Endothelial cell of umbilical vein (primary cell): ENCODE measurements around the gene PLA2G1B. TPM values are rescaled to one million over a fixed set of nuclear protein-coding genes. Genes with fewer than 3 reads are reported as not detected.

Experiments
- BruUV-seq: library from RNA; stranded (reverse); fragments of 400-500 nt; replicated peaks from 2 replicates; lab custom pipeline; 2021; lab: Mats Ljungman, UMichigan
- CTCF ChIA-PET: fragments of 300-600, 350-600 bp; sonication (Branson Sonifier 250); formaldehyde crosslinking; loops from one replicate; lab custom pipeline; 2021; ENCODE audit warnings: antibody characterized with exemption, inconsistent platforms; lab: Charles Lee
- POLR2A ChIA-PET: fragments of 300-600, 350-600 bp; sonication (Branson Sonifier 250); formaldehyde crosslinking; loops from one replicate; lab custom pipeline; 2021; ENCODE audit warnings: antibody characterized with exemption, inconsistent platforms; lab: Charles Lee
- DNase-seq: peaks from one replicate; pipeline ENCODE4 v3.0.0-alpha.2; 2011; ENCODE audit warnings: low read depth, low spot score
- FAIRE-seq: peaks from 2 replicates; lab custom pipeline; 2011; peaks lifted over from hg19 to GRCh38; lab: Jason Lieb, UNC
- H2AFZ ChIP-seq: 2 replicates; pipeline ENCODE4 v1.6.0; 2012; ENCODE audit warnings: low read depth, low read length, control low read depth, inconsistent platforms
- H3K27ac ChIP-seq: 2 replicates; pipeline ENCODE4 v1.5.1; 2011; ENCODE audit warnings: low read depth, mild to moderate bottlenecking, control low read depth, low read length, moderate library complexity; ENCODE audit not compliant: insufficient read depth
- H3K27me3 ChIP-seq, 2 experiments: 2 replicates each; pipeline versions ENCODE4 v1.6.0 to v1.6.1; 2011; ENCODE audit warnings: low read length in 2 of 2, mixed read lengths in 1 of 2; ENCODE audit not compliant: control insufficient read depth in 2 of 2, insufficient read depth in 2 of 2
- H3K36me3 ChIP-seq, 2 experiments: 2 replicates in 1 of 2; 3 replicates in 1 of 2; pipeline ENCODE4 v1.5.1; 2011; ENCODE audit warnings: low read length in 2 of 2, mild to moderate bottlenecking in 1 of 2, moderate library complexity in 1 of 2; ENCODE audit not compliant: control insufficient read depth in 2 of 2, insufficient read depth in 2 of 2; ENCODE audit errors: extremely low read depth in 1 of 2
- H3K4me1 ChIP-seq: 3 replicates; pipeline ENCODE4 v1.5.1; 2011; ENCODE audit warnings: mild to moderate bottlenecking, low read length; ENCODE audit not compliant: control insufficient read depth, insufficient read depth; ENCODE audit errors: extremely low read depth
- H3K4me2 ChIP-seq: 2 replicates; pipeline ENCODE4 v1.6.1; 2011; ENCODE audit warnings: low read length, control low read depth, mixed read lengths; ENCODE audit not compliant: insufficient read depth
- H3K4me3 ChIP-seq, 3 experiments: fragments of 200-600 bp in 1 of 3; sonication (generic), shearing (Covaris generic) in 1 of 3; replicated peaks in 1 of 3; 2 replicates each; pipeline ENCODE4 v1.5.1; 2011 to 2016; ENCODE audit warnings: control low read depth in 3 of 3, low read length in 3 of 3, mild to moderate bottlenecking in 2 of 3, inconsistent platforms in 1 of 3, low read depth in 1 of 3, moderate library complexity in 1 of 3; ENCODE audit not compliant: insufficient read depth in 1 of 3
- H3K79me2 ChIP-seq: 2 replicates; pipeline ENCODE4 v1.6.0; 2012; ENCODE audit warnings: low read length, inconsistent platforms; ENCODE audit not compliant: control insufficient read depth, insufficient read depth
- H3K9ac ChIP-seq: replicated peaks from 2 replicates; pipeline ENCODE3; 2011; ENCODE audit warnings: low read length, control low read depth; ENCODE audit not compliant: insufficient read depth; ENCODE audit errors: extremely low read depth
- H3K9me1 ChIP-seq: replicated peaks from 3 replicates; pipeline ENCODE4 v1.6.0; 2011; ENCODE audit warnings: mild to moderate bottlenecking, low read length; ENCODE audit not compliant: control insufficient read depth, insufficient read depth; ENCODE audit errors: extremely low read depth
- H3K9me3 ChIP-seq: replicated peaks from 2 replicates; pipeline ENCODE4 v1.5.1; 2012; ENCODE audit warnings: low read length, inconsistent platforms; ENCODE audit not compliant: control insufficient read depth, insufficient read depth
- H4K20me1 ChIP-seq: replicated peaks from 2 replicates; pipeline ENCODE3; 2011; ENCODE audit warnings: mild to moderate bottlenecking, low read length; ENCODE audit not compliant: control insufficient read depth, insufficient read depth; ENCODE audit errors: extremely low read depth
- CTCF ChIP-seq, 2 donors: IDR thresholded peaks; 1 replicate in 1 of 2; 2 replicates in 1 of 2; pipeline ENCODE4 v1.5.1; 2011; ENCODE audit warnings: low read length in 2 of 2, mild to moderate bottlenecking in 2 of 2, moderate library complexity in 2 of 2, control low read depth in 1 of 2, inconsistent platforms in 1 of 2, low read depth in 1 of 2; ENCODE audit not compliant: insufficient read depth in 1 of 2; ENCODE audit errors: extremely low read depth in 1 of 2
- MAX ChIP-seq: IDR thresholded peaks from 2 replicates; pipeline ENCODE4 v1.6.1; 2011; ENCODE audit not compliant: insufficient read depth, insufficient read length
- MYC ChIP-seq: IDR thresholded peaks from one replicate; pipeline ENCODE4 v1.6.1; 2011; ENCODE audit warnings: mild to moderate bottlenecking, low read depth, low read length
- POLR2A ChIP-seq: IDR thresholded peaks from 2 replicates; pipeline ENCODE4 v1.6.1; 2012; ENCODE audit warnings: low read depth, mild to moderate bottlenecking, control low read depth, low read length
- POLR2AphosphoS5 ChIP-seq: IDR thresholded peaks from 2 replicates; pipeline ENCODE4 v1.6.1; 2012; ENCODE audit warnings: low read depth, mild to moderate bottlenecking, control low read depth, low read length, moderate library complexity; ENCODE audit not compliant: insufficient read depth
- dilution Hi-C: fragments of 300-500 bp; cut with MboI; formaldehyde crosslinking; loops from one replicate; pipeline ENCODE4 v1.15.0; 2019; ENCODE audit warnings: low sequenced_read_pairs; ENCODE audit not compliant: extremely low pct_ligation_motif_present
- intact Hi-C: fragments of 100-400 bp; cut with micrococcal nuclease; formaldehyde crosslinking; loops from one replicate; pipeline ENCODE4 v1.10.0; 2022
- polyA plus RNA-seq, 4 experiments: library from polyadenylated mRNA; depleted of rRNA in 3 of 4; stranded (reverse) in 3 of 4; unstranded in 1 of 4; fragments of >200 nt; gene quantifications; 2 replicates each; pipeline versions ENCODE4 v1.2.1 to v1.2.3, GENCODE V29; 2011 to 2012; ENCODE audit warnings: missing spikeins in 1 of 4
- total RNA-seq: library from RNA; stranded (reverse); gene quantifications from 2 replicates; pipeline ENCODE4 v1.2.3, GENCODE V29; 2021

The PLA2G1B gene
- total and polyA plus RNA-seq, 2 donors (not counting 3 experiments of a cell fraction or from before 2014, with no cell fraction given), result not detected

GRCh38 chr12:120323772-120324171 is 3.8 kb downstream of the PLA2G1B start:
- Histone ChIP-seq H2AFZ (no peak overlapping the region), H3K4me3 (no peak overlapping the region), H3K27me3 (peaks cover 0 to 6% of the 10 kb centered on the region in 2 experiments), H3K79me2 (no peaks in the 10 kb centered on the region), H3K4me1 (no peaks in the 10 kb centered on the region), H3K27ac (no peak overlapping the region), H3K36me3 (no peaks in the 10 kb centered on the region), H3K9me1 (no peaks in the 10 kb centered on the region), H4K20me1 (no peaks in the 10 kb centered on the region), H3K9me3 (no peaks in the 10 kb centered on the region), H3K4me2 (no peak overlapping the region), H3K9ac (no peak overlapping the region)
- intact Hi-C loops, result no loop called here
- ChIA-PET POLR2A (no interaction called here), CTCF (interaction anchor here (1.0 to 1.5 kb wide), 3 partner anchors 21 to 106 kb away, joined by 3 to 6 read pairs (median 4); partner anchors contain the start of gene SIRT4)
- no peak for FAIRE-seq
- no TSS peak for BruUV-seq
- DNase-seq, result no peak
- dilution Hi-C loops, result no loop called here
- TF ChIP-seq MAX (no peak), POLR2AphosphoS5 (no peak), MYC (no peak), POLR2A (no peak), CTCF (IDR thresholded peaks at IDR 0.05; ENCODE audit: extremely low read depth in 1 of 2, insufficient read depth in 1 of 2, low read depth in 1 of 2, low read length in 2 of 2) (no peak)
